Epithelial cell of esophagus (primary cell): ENCODE results near the gene DTX3.

Source experiments
- DNase-seq: peaks from one replicate; pipeline ENCODE4 v3.0.0; 2010; ENCODE audit warnings: low read depth
- H3K4me3 ChIP-seq: 2 replicates; pipeline ENCODE4 v1.5.1; 2011; ENCODE audit warnings: mild to moderate bottlenecking, low read length, control low read depth
- CTCF ChIP-seq: IDR thresholded peaks from 2 replicates; pipeline ENCODE4 v1.5.1; 2011; ENCODE audit warnings: low read depth, mild to moderate bottlenecking, low read length, control low read depth, inconsistent platforms; ENCODE audit not compliant: insufficient read depth; ENCODE audit errors: missing control alignments

The DTX3 gene

GRCh38 chr12:57590479-57590863, 14.2 kb upstream of the DTX3 start:
- DNase-seq = no peak
- TF ChIP-seq CTCF = no peak
- H3K4me3 ChIP-seq = peak overlapping the region; percentile 97

- peak within 1 kb of the TSS; percentile 97 for H3K4me3 ChIP-seq
- no peak for TF ChIP-seq CTCF
- peak; percentile 89 for DNase-seq
Measured at GRCh38 chr12:57590864-57591781, 13.5 kb upstream of the DTX3 start, which contains the start of gene PIP4K2C. Gene PIP4K2C, plus strand, starts transcription at chr12:57591192. Its CDS starts 98 bp downstream, at chr12:57591290.

GRCh38 chr12:57591782-57592325, 12.8 kb upstream of the DTX3 start:
- H3K4me3 ChIP-seq = peak overlapping the region; percentile 97
- TF ChIP-seq CTCF = no peak
- DNase-seq = no peak

GRCh38 chr12:57592551-57593165, 12.0 kb upstream of the DTX3 start:
- no peak overlapping the region for H3K4me3 ChIP-seq
- no peak for TF ChIP-seq CTCF
- peak; percentile 67 for DNase-seq

- H3K4me3 ChIP-seq = no peak overlapping the region
- DNase-seq = no peak
- no peak for TF ChIP-seq CTCF
Measured at GRCh38 chr12:57593187-57593586, 11.4 kb upstream of the DTX3 start.

- no peak for DNase-seq
- TF ChIP-seq CTCF = no peak
- H3K4me3 ChIP-seq = no peak overlapping the region
Measured at GRCh38 chr12:57600395-57600794, 4.2 kb upstream of the DTX3 start.
